NT2/D1 (cell line): Measurements from ENCODE around the gene LHX3.

Experiments used
- SUZ12 ChIP-seq: IDR thresholded peaks from 2 replicates; pipeline ENCODE4 v1.6.1; 2011; ENCODE audit not compliant: insufficient read length, insufficient read depth; ENCODE audit errors: extremely low read depth
- ZNF274 ChIP-seq: IDR thresholded peaks from 2 replicates; pipeline ENCODE4 v1.6.1; 2011; ENCODE audit warnings: mild to moderate bottlenecking, low read depth, low read length

DNA sequence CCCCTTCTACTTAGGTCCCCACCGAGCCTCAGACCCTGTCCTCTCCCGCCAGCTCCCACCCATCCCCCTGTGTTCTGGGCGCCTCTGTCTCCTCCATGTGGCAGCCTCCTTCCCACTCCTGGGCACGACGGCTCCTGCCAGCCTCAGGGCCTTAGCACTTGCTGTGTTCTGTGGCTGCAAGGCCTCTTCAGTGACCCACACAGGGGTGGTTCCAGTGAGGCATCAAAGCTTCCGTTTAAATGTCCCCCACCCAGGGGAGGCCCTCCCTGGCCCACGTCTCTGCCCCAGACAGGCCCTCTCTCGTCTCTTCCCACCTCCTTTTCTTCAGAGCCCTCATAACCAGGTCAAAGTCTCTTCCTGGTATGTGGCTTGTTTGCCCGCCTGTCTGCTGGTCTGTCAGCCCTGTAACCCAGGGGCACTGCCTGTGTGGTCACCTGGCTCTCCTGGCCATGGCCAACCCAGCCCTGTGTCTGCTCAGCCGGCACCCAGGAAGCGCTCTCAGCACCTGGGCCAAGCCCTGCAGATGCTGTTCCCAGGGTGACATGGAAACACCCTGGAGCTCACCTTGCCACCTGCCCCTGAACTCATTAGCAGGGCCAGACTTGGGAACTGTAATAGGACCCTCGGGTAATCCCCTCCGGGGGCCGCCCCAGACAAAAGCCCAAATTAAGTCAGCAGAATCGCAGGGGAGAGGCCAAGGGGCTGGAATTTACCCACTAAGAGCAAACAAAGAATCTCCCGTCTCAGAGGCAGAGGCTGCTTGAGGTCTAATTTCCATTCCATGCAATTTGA is 33.7 kb downstream of the LHX3 start:
- TF ChIP-seq ZNF274 (no peak), SUZ12 (no peak)
